ENCODE measurements around the gene TIPARP. TPM values are rescaled to one million over a fixed set of nuclear protein-coding genes. Genes with fewer than 3 reads are reported as not detected.

TIPARP gene
- total and polyA plus RNA-seq, 2 of the 8 experiments (the other 6 are each of a cell fraction or from before 2014, with no cell fraction given): 1.6 to 5.8 TPM

DNA sequence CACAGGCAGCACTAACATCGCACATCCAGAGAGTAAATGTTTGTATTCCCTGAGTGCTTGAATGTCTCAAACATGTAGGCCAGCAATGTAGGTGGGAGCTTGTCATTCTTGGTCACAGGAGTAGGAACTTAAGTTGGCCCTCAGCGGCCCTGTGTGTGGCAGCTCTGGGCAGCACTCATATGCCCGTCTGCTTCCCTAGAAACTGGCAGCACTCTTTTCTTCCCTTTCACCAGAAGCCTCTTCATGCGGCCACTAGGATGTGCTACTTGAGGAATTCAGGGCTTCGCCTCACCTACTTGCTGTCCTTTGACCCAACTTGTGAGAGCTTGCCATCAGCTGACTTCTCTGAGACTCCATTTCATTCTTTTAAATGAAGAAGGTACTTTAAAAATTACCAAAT is 69.5 kb downstream of the TIPARP start:
- 74% methylated on average over 5 of the region's 5 CpGs; no CpG with 5 or more reads in 1 of the 2 experiments for WGBS, 2 experiments (ENCODE audit: extremely low coverage in 1 of 2, insufficient coverage in 1 of 2, insufficient read length in 1 of 2, insufficient replicate concordance in 2 of 2, low coverage in 1 of 2, low lambda C conversion rate in 2 of 2, missing lambda C conversion rate in 1 of 2)
- no peak for TF ChIP-seq MAFK (IDR thresholded peaks at IDR 0.05; ENCODE audit: low read depth, low read length)
- TF ChIP-seq TBP (IDR thresholded peaks at IDR 0.05; ENCODE audit: low read depth, low read length): no peak
- TF ChIP-seq TEAD4 (IDR thresholded peaks at IDR 0.05; ENCODE audit: low read depth, low read length): peak; percentile 47; the same call in 1 of the 2 replicates
- TF ChIP-seq POLR2AphosphoS5 (IDR thresholded peaks at IDR 0.05; ENCODE audit: low read depth, low read length): no peak
- TF ChIP-seq NANOG (IDR thresholded peaks at IDR 0.05; ENCODE audit: insufficient read depth, low read depth, low read length, poor library complexity, severe bottlenecking): no peak
- no peak for TF ChIP-seq CHD1 (IDR thresholded peaks at IDR 0.05; ENCODE audit: low read depth, low read length)
- TF ChIP-seq CEBPB (IDR thresholded peaks at IDR 0.05; ENCODE audit: low read depth, low read length): no peak
- no peak for TF ChIP-seq RXRA (IDR thresholded peaks at IDR 0.05; ENCODE audit: insufficient read depth, low read depth, low read length)
- TF ChIP-seq PHF8 (conservative IDR thresholded peaks at IDR 0.05; ENCODE audit: low read depth, low read length): no peak
- TF ChIP-seq SP2 (IDR thresholded peaks at IDR 0.05; ENCODE audit: low read length): no peak
- TF ChIP-seq BCL11A (IDR thresholded peaks at IDR 0.05; ENCODE audit: low read depth in 2 of 2, low read length in 2 of 2): no peak
- TF ChIP-seq BACH1 (IDR thresholded peaks at IDR 0.05; ENCODE audit: low read length): no peak
- TF ChIP-seq SP1 (IDR thresholded peaks at IDR 0.05; ENCODE audit: low read depth, low read length): no peak
- TF ChIP-seq RBBP5 (IDR thresholded peaks at IDR 0.05; ENCODE audit: borderline replicate concordance, low read depth, low read length): no peak
- TF ChIP-seq GABPA (IDR thresholded peaks at IDR 0.05; ENCODE audit: borderline replicate concordance, insufficient read depth, low read length): no peak
- no peak for TF ChIP-seq SUZ12 (IDR thresholded peaks at IDR 0.05; ENCODE audit: low read length)

More for the DNA sequence above, 69.5 kb downstream of the TIPARP start:
- POLR2A ChIA-PET (ENCODE audit: partially characterized antibody): no interaction called here
- no peaks in the 10 kb centered on the region for H3K79me2 ChIP-seq (ENCODE audit: control insufficient read depth in 1 of 2, insufficient read depth in 2 of 2, low read length in 2 of 2)
- no peak overlapping the region for H2BK20ac ChIP-seq (ENCODE audit: low read length)
- no peak overlapping the region for H2BK12ac ChIP-seq (ENCODE audit: low read depth, low read length)
- no peak overlapping the region for H3K18ac ChIP-seq (ENCODE audit: extremely low read depth, low read length)
- H3K36me3 ChIP-seq (ENCODE audit: control insufficient read depth in 2 of 4, insufficient read depth in 4 of 4, low read length in 3 of 4): no peaks in the 10 kb centered on the region; a peak in 1 of 8 replicates
- H2BK5ac ChIP-seq (ENCODE audit: low read depth, low read length): no peak overlapping the region
- H3K9me3 ChIP-seq (ENCODE audit: insufficient read depth in 2 of 2, low read depth in 1 of 2, low read length in 1 of 2): peaks cover 0 to 4% of the 10 kb centered on the region in 2 experiments; a peak in 1 of 4 replicates
- no peak overlapping the region for H3K4me3 ChIP-seq (ENCODE audit: extremely low read depth in 1 of 4, insufficient read depth in 2 of 4, low read depth in 3 of 4, low read length in 4 of 4)
- H3K27ac ChIP-seq (ENCODE audit: low read depth, low read length): no peak overlapping the region
- no peak overlapping the region for H3K56ac ChIP-seq (replicated peaks; ENCODE audit: insufficient read length, low read depth, low read length)
- no peak overlapping the region for H4K5ac ChIP-seq (ENCODE audit: insufficient read length, low read depth, low read length)
- DNase-seq (ENCODE audit: low read depth in 1 of 2, low spot score in 2 of 2) (no peak), FAIRE-seq (peak; percentile 48)
- H3K4me1 ChIP-seq (replicated peaks in 1 of 4; ENCODE audit: control insufficient read depth in 3 of 4, insufficient read depth in 4 of 4, low read length in 3 of 4): no peaks in the 10 kb centered on the region
- no peaks in the 10 kb centered on the region for H3K23me2 ChIP-seq (ENCODE audit: low read depth, low read length)
- H3K27me3 ChIP-seq (replicated peaks in 1 of 4; ENCODE audit: control insufficient read depth in 3 of 4, extremely low read depth in 1 of 4, insufficient read depth in 3 of 4, low read length in 3 of 4): no peaks in the 10 kb centered on the region
- no peak overlapping the region for H2AK5ac ChIP-seq (ENCODE audit: low read depth, low read length)
- no peak overlapping the region for H3K4ac ChIP-seq (replicated peaks; ENCODE audit: insufficient read length, low read depth, low read length)
- H3K14ac ChIP-seq (ENCODE audit: insufficient read length): no peak overlapping the region
- H2AFZ ChIP-seq (ENCODE audit: low read length): no peak overlapping the region
- H2BK15ac ChIP-seq (ENCODE audit: low read length): no peak overlapping the region
- no peak overlapping the region for H3K9ac ChIP-seq (replicated peaks in 1 of 4; ENCODE audit: extremely low read depth in 1 of 4, low read depth in 3 of 4, low read length in 3 of 4)
- no peak overlapping the region for H4K91ac ChIP-seq (replicated peaks; ENCODE audit: insufficient read length, low read length)
- no peaks in the 10 kb centered on the region for H4K20me1 ChIP-seq (replicated peaks in 1 of 2; ENCODE audit: control insufficient read depth in 1 of 2, insufficient read depth in 2 of 2, low read length in 2 of 2)
- H2BK120ac ChIP-seq (replicated peaks; ENCODE audit: low read depth, low read length): no peak overlapping the region
- H4K8ac ChIP-seq (ENCODE audit: extremely low read depth, insufficient read depth, low read length): no peak overlapping the region
- CTCF ChIA-PET (ENCODE audit: partially characterized antibody): interaction anchor here (0.7 to 1.6 kb wide), 9 partner anchors 13 to 699 kb away, joined by 3 to 4 read pairs (median 3); no protein-coding TSS in a partner anchor
- H3K79me1 ChIP-seq (ENCODE audit: low read depth, low read length): no peaks in the 10 kb centered on the region
- H3K4me2 ChIP-seq (ENCODE audit: insufficient read depth in 1 of 2, low read depth in 2 of 2, low read length in 2 of 2): no peak overlapping the region
- H3K23ac ChIP-seq (ENCODE audit: insufficient read length): no peak overlapping the region
